HepG2 (cell line): ENCODE results near the gene CASD1. TPM values are rescaled to one million over a fixed set of nuclear protein-coding genes. Genes with fewer than 3 reads are reported as not detected.

Experiments used
- ATAC-seq: fragments of 200-7000 bp; cut with Tn5 transposase; 3 replicates; pipeline ENCODE4 v1.9.1; 2020; ENCODE audit warnings: mild to moderate bottlenecking, moderate library complexity
- BruUV-seq: library from RNA; stranded (reverse); fragments of 400-500 nt; replicated peaks from 2 replicates; lab custom pipeline; 2021; lab: Mats Ljungman, UMichigan
- CTCF ChIA-PET: fragments of 300-600 bp; formaldehyde crosslinking; extraction: SDS; loops from one replicate; lab custom pipeline; 2021; ENCODE audit warnings: low total read pairs, inconsistent platforms, low intra/inter-chr PET ratio; lab: Yijun Ruan, JAX
- POLR2A ChIA-PET: fragments of 350-600 bp; sonication (Branson Sonifier 250); formaldehyde crosslinking; loops from one replicate; lab custom pipeline; 2020; ENCODE audit warnings: antibody characterized with exemption, inconsistent platforms; lab: Yijun Ruan, JAX
- DNase-seq: peaks from one replicate; pipeline ENCODE4 v3.0.0-alpha.2; 2015; ENCODE audit warnings: low spot score
- FAIRE-seq: peaks from 3 replicates; lab custom pipeline; 2011; peaks lifted over from hg19 to GRCh38; lab: Jason Lieb, UNC
- H2AFZ ChIP-seq: one replicate; pipeline ENCODE4 v1.6.1; 2011; ENCODE audit warnings: low read length, inconsistent platforms
- H3K27ac ChIP-seq: fragments of 300-600 bp; 3 replicates; pipeline ENCODE4 v1.8.0; 2011; ENCODE audit warnings: mixed run types, mild to moderate bottlenecking, mixed read lengths, low read length, inconsistent platforms; ENCODE audit not compliant: insufficient read depth; ENCODE audit errors: extremely low read length
- H3K27me3 ChIP-seq, 2 experiments: fragments of 200-600 bp in 1 of 2; 2 replicates in 1 of 2; 3 replicates in 1 of 2; pipeline versions ENCODE4 v1.6.0 to v1.8.0; 2011; ENCODE audit warnings: low read length in 2 of 2, mild to moderate bottlenecking in 2 of 2, moderate library complexity in 2 of 2, inconsistent platforms in 1 of 2; ENCODE audit not compliant: insufficient read depth in 2 of 2, control insufficient read depth in 1 of 2
- H3K36me3 ChIP-seq, 2 experiments: fragments of 200-600 bp in 1 of 2; replicated peaks in 1 of 2; 2 replicates in 1 of 2; 3 replicates in 1 of 2; pipeline versions ENCODE4 v1.5.1 to v1.8.0; 2011; ENCODE audit warnings: low read length in 2 of 2, inconsistent platforms in 1 of 2; ENCODE audit not compliant: insufficient read depth in 2 of 2, control insufficient read depth in 1 of 2
- H3K4me1 ChIP-seq: 2 replicates; pipeline ENCODE4 v1.5.1; 2012; ENCODE audit warnings: low read length, inconsistent platforms; ENCODE audit not compliant: insufficient read depth
- H3K4me2 ChIP-seq: 2 replicates; pipeline ENCODE4 v1.6.0; 2011; ENCODE audit warnings: low read depth, low read length, inconsistent platforms
- H3K4me3 ChIP-seq, 3 experiments: fragments of 200-600 bp in 1 of 3; sonication (generic), shearing (Covaris generic) in 1 of 3; replicated peaks in 1 of 3; 2 replicates each; pipeline ENCODE4 v1.5.1; 2011 to 2016; ENCODE audit warnings: low read length in 3 of 3, inconsistent platforms in 2 of 3, low read depth in 2 of 3, mild to moderate bottlenecking in 2 of 3, control low read depth in 1 of 3, mixed read lengths in 1 of 3; ENCODE audit not compliant: insufficient read depth in 1 of 3
- H3K79me2 ChIP-seq: one replicate; pipeline ENCODE4 v1.6.1; 2011; ENCODE audit warnings: low read length, inconsistent platforms; ENCODE audit not compliant: insufficient read depth
- H3K9ac ChIP-seq: 2 replicates; pipeline ENCODE4 v1.6.0; 2011; ENCODE audit warnings: mild to moderate bottlenecking, low read depth, low read length, inconsistent platforms; ENCODE audit not compliant: insufficient read depth
- H3K9me3 ChIP-seq: 2 replicates; pipeline ENCODE4 v1.5.1; 2012; ENCODE audit warnings: mild to moderate bottlenecking, low read length
- H4K20me1 ChIP-seq: 2 replicates; pipeline ENCODE4 v1.6.0; 2011; ENCODE audit warnings: inconsistent platforms, mild to moderate bottlenecking, low read length, moderate library complexity; ENCODE audit not compliant: insufficient read depth
- CBX2 ChIP-seq, 2 experiments: fragments of 200-600 bp in 1 of 2; sonication (generic); formaldehyde crosslinking in 1 of 2; IDR thresholded peaks; 2 replicates each; pipeline versions ENCODE4 v1.7.0 to v1.8.1; 2018 to 2022; ENCODE audit warnings: low read depth in 2 of 2, low read length in 1 of 2, mild to moderate bottlenecking in 1 of 2, missing genetic modification reagents in 1 of 2
- E2F5 ChIP-seq: sonication (generic); formaldehyde crosslinking; conservative IDR thresholded peaks from 2 replicates; pipeline ENCODE4 v1.4.0; 2020; ENCODE audit warnings: missing genetic modification reagents
- FOXP1 ChIP-seq, 2 experiments: fragments of 450-650 bp in 1 of 2; IDR thresholded peaks; 2 replicates each; pipeline ENCODE4 v1.6.1; 2017 to 2018; ENCODE audit warnings: antibody characterized with exemption in 1 of 2
- HNRNPUL1 ChIP-seq: fragments of 200-400 bp; formaldehyde crosslinking; IDR thresholded peaks from 2 replicates; pipeline ENCODE4 v1.6.1; 2017; ENCODE audit warnings: low read depth, mild to moderate bottlenecking, low read length, moderate library complexity
- KDM1A ChIP-seq: IDR thresholded peaks from 2 replicates; pipeline ENCODE4 v1.6.1; 2016; ENCODE audit warnings: missing compliant biosample characterization
- NFIC ChIP-seq: IDR thresholded peaks from 2 replicates; pipeline ENCODE4 v1.6.1; 2012; ENCODE audit warnings: mild to moderate bottlenecking, low read length, inconsistent platforms
- PLRG1 ChIP-seq: fragments of 450-650 bp; conservative IDR thresholded peaks from 2 replicates; pipeline ENCODE4 v1.6.1; 2016
- POLR2A ChIP-seq, 2 experiments: IDR thresholded peaks; 2 replicates each; pipeline ENCODE4 v1.6.1; 2011; ENCODE audit warnings: low read depth in 2 of 2, low read length in 2 of 2, mild to moderate bottlenecking in 1 of 2, moderate library complexity in 1 of 2; ENCODE audit not compliant: insufficient read depth in 1 of 2
- REST ChIP-seq, 2 experiments: IDR thresholded peaks; 2 replicates each; pipeline ENCODE4 v1.6.1; 2011 to 2012; ENCODE audit warnings: low read length in 2 of 2, borderline replicate concordance in 1 of 2, low read depth in 1 of 2, mild to moderate bottlenecking in 1 of 2, moderate library complexity in 1 of 2
- RFXAP ChIP-seq: sonication (generic); formaldehyde crosslinking; IDR thresholded peaks from 2 replicates; pipeline ENCODE4 v1.4.0; 2020; ENCODE audit warnings: missing genetic modification reagents, borderline replicate concordance
- SMAD1 ChIP-seq: sonication (generic); formaldehyde crosslinking; IDR thresholded peaks from 2 replicates; pipeline ENCODE4 v1.4.0; 2020; ENCODE audit warnings: missing genetic modification reagents, low read depth, mild to moderate bottlenecking, borderline replicate concordance
- ZNF101 ChIP-seq: sonication (generic); formaldehyde crosslinking; IDR thresholded peaks from 2 replicates; pipeline ENCODE4 v1.4.0; 2020; ENCODE audit warnings: mild to moderate bottlenecking, low read depth, missing genetic modification reagents, borderline replicate concordance
- ZNF292 ChIP-seq: sonication (generic); formaldehyde crosslinking; IDR thresholded peaks from 2 replicates; pipeline ENCODE4 v1.8.1; 2022; ENCODE audit warnings: mild to moderate bottlenecking, low read depth, missing genetic modification reagents, borderline replicate concordance
- ZNF557 ChIP-seq: sonication (generic); formaldehyde crosslinking; IDR thresholded peaks from 2 replicates; pipeline ENCODE4 v1.4.0; 2020; ENCODE audit warnings: missing genetic modification reagents
- WGBS: methylation state at CpG from one replicate; pipeline ENCODE4 v1.1.6; 2017; ENCODE audit warnings: low lambda C conversion rate; 5-methylcytosine and 5-hydroxymethylcytosine counted together
- in situ Hi-C: cut with HindIII; loops from 2 replicates; pipeline ENCODE4 v1.10.0; 2017; ENCODE audit warnings: low pct_unique_long_range_greater_than_20kb; ENCODE audit not compliant: extremely low pct_ligation_motif_present
- intact Hi-C: fragments of 100-400 bp; cut with micrococcal nuclease; formaldehyde crosslinking; loops from one replicate; pipeline ENCODE4 v1.10.0; 2022; ENCODE audit not compliant: unreplicated experiment
- polyA plus RNA-seq, 8 experiments: library from polyadenylated mRNA; depleted of rRNA in 3 of 8; stranded (reverse) in 7 of 8; unstranded in 1 of 8; fragments of >200 nt; fragmentation: Illumina TruSeq in 4 of 8; extraction: Trizol in 4 of 8; gene quantifications; 2 replicates each; pipeline versions ENCODE4 v1.2.1 to v1.2.3, GENCODE V29; 2011 to 2016; ENCODE audit warnings: low read depth in 4 of 8, missing spikeins in 1 of 8, mixed read lengths in 1 of 8; ENCODE audit not compliant: insufficient read depth in 1 of 8
- total RNA-seq, 5 experiments: library from RNA; depleted of rRNA; stranded (reverse); fragments of >200 nt; fragmentation: Illumina TruSeq; extraction: Trizol; gene quantifications; 2 replicates each; pipeline ENCODE4 v1.2.3, GENCODE V29; 2016; ENCODE audit warnings: low read depth in 1 of 5

The CASD1 gene
- total and polyA plus RNA-seq, 2 of the 13 experiments (the other 11 are each of a cell fraction or from before 2014, with no cell fraction given) = 22.9 to 32.6 TPM

- TF ChIP-seq CBX2 (IDR thresholded peaks at IDR 0.05; ENCODE audit: low read depth, low read length) (no peak), CBX2 (CRISPR knock-in tag; IDR thresholded peaks at IDR 0.05; ENCODE audit: low read depth) (no peak), E2F5 (CRISPR knock-in tag) (no peak), SMAD1 (CRISPR knock-in tag) (no peak), ZNF557 (no peak), REST (IDR thresholded peaks at IDR 0.05; ENCODE audit: borderline replicate concordance in 1 of 2, low read depth in 1 of 2, low read length in 2 of 2) (no peak), KDM1A (no peak), PLRG1 (no peak), NFIC (no peak)
Measured at GRCh38 chr7:94584113-94584512, 74.5 kb downstream of the CASD1 start (continued).

GRCh38 chr7:94588075-94588474 is 78.5 kb downstream of the CASD1 start:
- no peak overlapping the region for H3K4me2 ChIP-seq
- no peaks in the 10 kb centered on the region for H3K79me2 ChIP-seq
- no peak overlapping the region for H3K4me3 ChIP-seq
- H3K9ac ChIP-seq = no peak overlapping the region
- WGBS = 97% methylated on average over 2 of the region's 2 CpGs
- H3K9me3 ChIP-seq = no peaks in the 10 kb centered on the region
- no peak for DNase-seq
- peaks cover 22% of the 10 kb centered on the region for H3K4me1 ChIP-seq
- no peaks in the 10 kb centered on the region for H4K20me1 ChIP-seq
- POLR2A ChIA-PET = no interaction called here
- no TSS peak for BruUV-seq
- intact Hi-C loops = no loop called here
- no peaks in the 10 kb centered on the region; a peak in 1 of 5 replicates for H3K36me3 ChIP-seq
- TF ChIP-seq ZNF292 (no peak), FOXP1 (IDR thresholded peaks at IDR 0.05) (no peak), FOXP1 (CRISPR knock-in tag; IDR thresholded peaks at IDR 0.05) (no peak), HNRNPUL1 (no peak), RFXAP (CRISPR knock-in tag) (no peak), POLR2A (IDR thresholded peaks at IDR 0.05; ENCODE audit: insufficient read depth in 1 of 2, low read depth in 2 of 2, low read length in 2 of 2) (no peak), ZNF101 (CRISPR knock-in tag) (no peak)
- TF ChIP-seq, all 625 proteins: peak for 0
- in situ Hi-C loops = no loop called here
- Histone ChIP-seq H2AFZ (no peak overlapping the region), H3K27me3 (no peaks in the 10 kb centered on the region), H3K27ac (no peak overlapping the region)
- no peak for ATAC-seq
- FAIRE-seq = no peak
- CTCF ChIA-PET = no interaction called here
